Measurements from ENCODE around the gene STS. TPM values are rescaled to one million over a fixed set of nuclear protein-coding genes. Genes with fewer than 3 reads are reported as not detected.

Gene STS
- total RNA-seq, 6 donors from 2014 or later = 5.2 to 15.1 (median 9.6) TPM

GRCh38 chrX:7132335-7133049, 15.0 kb upstream of the STS start:
- ATAC-seq (ENCODE audit: low FRiP score in 2 of 2) = peak; percentile 81 to 95
- Histone ChIP-seq H3K36me3 (no peaks in the 10 kb centered on the region), H3K9me3 (no peaks in the 10 kb centered on the region), H3K4me3 (no peak overlapping the region), H3K4me1 (peaks cover 0 to 31% (median 16%) of the 10 kb centered on the region in 4 donors), H3K27ac (peak overlapping the region; percentile 51 to 77 (median 76)), H3K27me3 (no peaks in the 10 kb centered on the region)
- peak in 2 of 4 donors; percentile 2 to 86 for TF ChIP-seq EP300 (IDR thresholded peaks at IDR 0.05)
- no peak for TF ChIP-seq POLR2A (IDR thresholded peaks at IDR 0.05)
- TF ChIP-seq POLR2AphosphoS5 (IDR thresholded peaks at IDR 0.05) = peak; percentile 42 to 50
- TF ChIP-seq CTCF (IDR thresholded peaks at IDR 0.05) = peak; percentile 40 to 74 (median 52)
- WGBS, 2 donors = 37 to 59% methylated on average over 3 of the region's 3 CpGs
- DNase-seq = peak in 1 of 2 donors; percentile 88

- H3K27ac ChIP-seq = peak overlapping the region; percentile 51 to 77 (median 76)
- H3K4me1 ChIP-seq = peaks cover 0 to 31% (median 16%) of the 10 kb centered on the region in 4 donors
- DNase-seq (peak in 1 of 2 donors; percentile 45), ATAC-seq (ENCODE audit: low FRiP score in 2 of 2) (peak; percentile 46 to 62)
- WGBS, 2 donors = 33 to 38% methylated on average over 8 of the region's 8 CpGs
- no peaks in the 10 kb centered on the region for H3K27me3 ChIP-seq
- TF ChIP-seq POLR2AphosphoS5 (IDR thresholded peaks at IDR 0.05) (no peak), EP300 (IDR thresholded peaks at IDR 0.05) (no peak), POLR2A (IDR thresholded peaks at IDR 0.05) (no peak), CTCF (IDR thresholded peaks at IDR 0.05) (no peak)
- H3K36me3 ChIP-seq = no peaks in the 10 kb centered on the region
- no peaks in the 10 kb centered on the region for H3K9me3 ChIP-seq
- no peak overlapping the region for H3K4me3 ChIP-seq
These were observed 14.5 kb upstream of the STS start for GRCh38 chrX:7133050-7133440.

- DNase-seq = no peak
- 97 to 100% methylated on average over 2 of the region's 2 CpGs for WGBS, 2 donors
- H3K9me3 ChIP-seq = no peaks in the 10 kb centered on the region
These were observed 12.5 kb upstream of the STS start for GRCh38 chrX:7134981-7135380.

GRCh38 chrX:7139202-7140081, 8.1 kb upstream of the STS start:
- TF ChIP-seq POLR2A (IDR thresholded peaks at IDR 0.05) = no peak
- TF ChIP-seq CTCF (IDR thresholded peaks at IDR 0.05) = no peak
- Histone ChIP-seq H3K27ac (no peak overlapping the region), H3K27me3 (no peaks in the 10 kb centered on the region), H3K9me3 (no peaks in the 10 kb centered on the region), H3K36me3 (no peaks in the 10 kb centered on the region), H3K4me3 (no peak overlapping the region), H3K4me1 (no peaks in the 10 kb centered on the region)
- WGBS, 2 donors = 90 to 93% methylated on average over 5 to 9 of the region's 9 CpGs
- no peak for ATAC-seq (ENCODE audit: low FRiP score in 2 of 2)
- no peak for DNase-seq

More at GRCh38 chrX:7134981-7135380, 12.5 kb upstream of the STS start:
- no peak for TF ChIP-seq EP300 (IDR thresholded peaks at IDR 0.05)
- no peak for TF ChIP-seq POLR2A (IDR thresholded peaks at IDR 0.05)
- no peak for TF ChIP-seq POLR2AphosphoS5 (IDR thresholded peaks at IDR 0.05)
- TF ChIP-seq CTCF (IDR thresholded peaks at IDR 0.05) = no peak
- H3K36me3 ChIP-seq = no peaks in the 10 kb centered on the region
- peaks cover 0 to 31% (median 16%) of the 10 kb centered on the region in 4 donors for H3K4me1 ChIP-seq
- no peaks in the 10 kb centered on the region for H3K27me3 ChIP-seq
- H3K27ac ChIP-seq = no peak overlapping the region
- no peak for ATAC-seq (ENCODE audit: low FRiP score in 2 of 2)
- no peak overlapping the region for H3K4me3 ChIP-seq

All from upper lobe of left lung (tissue), 6 donors.